Measurements from ENCODE around the gene ASB15. TPM values are rescaled to one million over a fixed set of nuclear protein-coding genes. Genes with fewer than 3 reads are reported as not detected.

ASB15 gene
- total RNA-seq, 2 experiments from 2014 or later: not detected

DNA sequence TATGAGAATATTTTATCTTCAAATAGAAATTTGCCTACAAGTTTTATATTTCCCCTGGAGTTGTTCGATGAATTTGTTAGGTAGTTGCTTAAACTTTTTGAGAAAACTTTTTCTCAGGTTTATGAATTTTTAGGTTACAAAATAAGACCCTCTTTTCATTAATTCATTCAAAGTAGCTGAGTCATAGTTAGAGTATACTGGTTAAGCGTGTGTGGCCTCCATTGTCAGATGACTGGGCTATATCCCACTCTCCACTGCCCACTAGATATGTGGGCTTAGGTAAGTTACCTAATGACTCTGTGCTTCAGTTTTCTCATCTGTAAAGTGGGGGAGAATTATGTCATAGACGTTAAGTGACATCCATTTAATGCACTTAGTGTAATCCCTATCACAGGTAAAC lies 1.0 kb downstream of the ASB15 start:
- no peak overlapping the region for H3K27ac Mint-ChIP-seq
- H3K4me3 Mint-ChIP-seq: no peak overlapping the region
- intact Hi-C loops (cut with micrococcal nuclease): no loop called here
- ChIA-PET CTCF (interaction anchor here (1.1 to 1.5 kb wide), 2 partner anchors 22 kb away, joined by 3 to 4 read pairs; no protein-coding TSS in a partner anchor), POLR2A (no interaction called here)
- H3K4me1 Mint-ChIP-seq (ENCODE audit: low read depth): no peaks in the 10 kb centered on the region
- H3K9me3 Mint-ChIP-seq: no peaks in the 10 kb centered on the region
- TF ChIP-seq, protein P1, sequence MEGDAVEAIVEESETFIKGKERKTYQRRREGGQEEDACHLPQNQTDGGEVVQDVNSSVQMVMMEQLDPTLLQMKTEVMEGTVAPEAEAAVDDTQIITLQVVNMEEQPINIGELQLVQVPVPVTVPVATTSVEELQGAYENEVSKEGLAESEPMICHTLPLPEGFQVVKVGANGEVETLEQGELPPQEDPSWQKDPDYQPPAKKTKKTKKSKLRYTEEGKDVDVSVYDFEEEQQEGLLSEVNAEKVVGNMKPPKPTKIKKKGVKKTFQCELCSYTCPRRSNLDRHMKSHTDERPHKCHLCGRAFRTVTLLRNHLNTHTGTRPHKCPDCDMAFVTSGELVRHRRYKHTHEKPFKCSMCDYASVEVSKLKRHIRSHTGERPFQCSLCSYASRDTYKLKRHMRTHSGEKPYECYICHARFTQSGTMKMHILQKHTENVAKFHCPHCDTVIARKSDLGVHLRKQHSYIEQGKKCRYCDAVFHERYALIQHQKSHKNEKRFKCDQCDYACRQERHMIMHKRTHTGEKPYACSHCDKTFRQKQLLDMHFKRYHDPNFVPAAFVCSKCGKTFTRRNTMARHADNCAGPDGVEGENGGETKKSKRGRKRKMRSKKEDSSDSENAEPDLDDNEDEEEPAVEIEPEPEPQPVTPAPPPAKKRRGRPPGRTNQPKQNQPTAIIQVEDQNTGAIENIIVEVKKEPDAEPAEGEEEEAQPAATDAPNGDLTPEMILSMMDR (IDR thresholded peaks at IDR 0.05): no peak
- peaks cover 8% of the 10 kb centered on the region for H3K27me3 Mint-ChIP-seq
- no peaks in the 10 kb centered on the region for H3K36me3 Mint-ChIP-seq (ENCODE audit: low read depth)
- ATAC-seq: no peak
- no peak for DNase-seq

DNA sequence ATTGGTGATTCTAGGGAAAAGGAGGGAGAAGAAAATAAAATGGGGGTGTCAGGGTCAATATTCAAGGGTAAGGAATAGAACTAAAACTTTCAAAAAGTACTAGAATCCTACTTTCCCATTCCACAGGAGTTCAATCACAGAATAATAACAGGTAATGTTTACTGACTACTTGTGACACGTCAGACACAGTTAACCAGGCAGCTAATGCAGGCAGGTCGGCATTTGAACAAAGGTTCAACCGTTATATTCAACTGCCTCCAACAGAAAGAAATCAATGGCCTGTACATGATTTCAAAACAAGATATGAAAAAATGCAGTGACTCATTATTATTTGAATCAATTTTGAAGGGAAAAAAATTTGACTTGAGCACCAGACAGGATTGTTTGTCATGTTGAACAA lies 3.1 kb downstream of the ASB15 start:
- TF ChIP-seq, protein P1 (IDR thresholded peaks at IDR 0.05): no peak
- Mint-ChIP-seq H3K27ac (no peak overlapping the region), H3K4me1 (ENCODE audit: low read depth) (no peaks in the 10 kb centered on the region), H3K27me3 (peaks cover 2% of the 10 kb centered on the region), H3K36me3 (ENCODE audit: low read depth) (no peaks in the 10 kb centered on the region), H3K9me3 (no peaks in the 10 kb centered on the region), H3K4me3 (no peak overlapping the region)
- ChIA-PET POLR2A (no interaction called here), CTCF (no interaction called here)
- ATAC-seq (no peak), DNase-seq (no peak)
- intact Hi-C loops (cut with micrococcal nuclease): no loop called here

DNA sequence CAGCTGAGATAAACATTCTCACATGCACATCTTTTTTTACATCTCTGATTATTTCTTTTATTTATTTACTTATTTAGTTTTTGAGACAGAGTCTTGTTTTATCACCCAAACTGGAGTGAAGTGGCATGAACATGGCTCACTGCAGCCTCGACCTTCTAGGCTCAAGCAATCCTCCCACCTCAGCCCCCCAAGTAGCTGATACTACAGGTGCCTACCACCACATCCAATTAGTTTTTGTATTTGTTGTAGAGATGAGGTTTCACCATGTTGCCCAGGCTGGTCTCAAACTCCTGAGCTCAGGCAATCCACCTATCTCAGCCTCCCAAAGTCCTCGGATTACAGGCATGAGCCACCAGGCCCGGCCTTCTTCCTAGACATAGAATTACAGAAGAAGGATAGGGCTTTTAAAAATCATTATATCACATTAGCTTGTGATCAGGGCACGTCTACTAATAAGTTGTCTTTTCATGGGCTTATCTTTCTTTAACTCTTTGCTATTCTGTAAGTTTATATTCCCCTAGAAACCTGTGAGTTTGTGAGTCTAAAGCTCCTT lies 5.9 kb downstream of the ASB15 start:
- ChIA-PET CTCF (interaction anchor here (1.3 kb wide), 1 partner anchor 17 kb away, joined by 7 read pairs; no protein-coding TSS in a partner anchor), POLR2A (no interaction called here)
- Mint-ChIP-seq H3K36me3 (ENCODE audit: low read depth) (no peaks in the 10 kb centered on the region), H3K27me3 (peaks cover 8% of the 10 kb centered on the region), H3K4me1 (ENCODE audit: low read depth) (no peaks in the 10 kb centered on the region), H3K27ac (no peak overlapping the region), H3K4me3 (no peak overlapping the region), H3K9me3 (peaks cover 1% of the 10 kb centered on the region)
- TF ChIP-seq, protein P1 (IDR thresholded peaks at IDR 0.05): no peak
- DNase-seq (no peak), ATAC-seq (no peak)
- intact Hi-C loops (cut with micrococcal nuclease): no loop called here

DNA sequence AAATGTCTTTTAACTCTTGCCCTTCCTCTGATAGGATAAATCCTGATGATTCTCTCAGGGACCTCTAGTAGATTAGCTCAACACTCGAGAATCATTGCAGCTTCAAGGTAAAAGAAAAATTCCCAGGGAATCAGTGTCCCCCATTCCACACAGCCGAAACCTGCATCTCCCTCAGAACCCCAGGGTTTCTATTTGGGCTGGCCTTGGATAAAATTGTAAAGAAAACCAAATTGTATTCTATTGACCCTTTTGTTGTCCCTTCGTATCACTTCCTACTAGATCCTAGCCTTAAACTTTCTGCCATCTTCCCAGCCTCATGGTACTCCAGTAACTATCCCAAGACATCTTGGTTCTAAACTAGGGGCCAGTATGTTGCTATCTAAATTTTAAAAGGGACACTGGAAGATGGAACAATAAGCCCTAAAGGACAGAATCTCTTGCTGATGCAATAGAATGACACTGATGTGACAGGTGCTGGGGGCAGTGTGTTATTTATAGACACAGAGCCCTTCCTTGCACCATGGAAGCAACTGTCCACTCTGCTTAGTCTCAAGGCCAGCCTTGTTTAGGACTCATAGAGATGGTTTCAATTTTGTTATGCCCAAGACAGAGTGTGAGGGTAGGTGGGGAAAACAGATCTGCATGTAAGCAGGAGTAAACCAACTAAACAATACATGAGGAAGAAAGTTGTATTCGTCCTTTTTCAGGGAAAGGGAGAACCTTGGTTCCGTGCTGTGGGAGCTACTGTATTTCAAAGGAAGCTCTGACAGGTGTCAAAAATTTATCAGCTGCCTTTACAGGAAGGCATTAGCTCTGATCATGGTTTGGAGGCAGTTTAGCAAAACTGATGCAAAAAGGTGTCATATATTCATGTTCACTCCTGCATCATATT lies 7.6 kb downstream of the ASB15 start:
- DNase-seq (no peak), ATAC-seq (no peak)
- TF ChIP-seq, protein P1 (IDR thresholded peaks at IDR 0.05): no peak
- H3K4me1 Mint-ChIP-seq (ENCODE audit: low read depth): no peaks in the 10 kb centered on the region
- peaks cover 11% of the 10 kb centered on the region for H3K27me3 Mint-ChIP-seq
- ChIA-PET POLR2A (no interaction called here), CTCF (interaction anchor here (2.2 kb wide), 1 partner anchor 14 kb away, joined by 8 read pairs; no protein-coding TSS in a partner anchor)
- no peak overlapping the region for H3K27ac Mint-ChIP-seq
- H3K4me3 Mint-ChIP-seq: no peak overlapping the region
- H3K9me3 Mint-ChIP-seq: peaks cover 1% of the 10 kb centered on the region
- intact Hi-C loops (cut with micrococcal nuclease): no loop called here
- no peaks in the 10 kb centered on the region for H3K36me3 Mint-ChIP-seq (ENCODE audit: low read depth)

DNA sequence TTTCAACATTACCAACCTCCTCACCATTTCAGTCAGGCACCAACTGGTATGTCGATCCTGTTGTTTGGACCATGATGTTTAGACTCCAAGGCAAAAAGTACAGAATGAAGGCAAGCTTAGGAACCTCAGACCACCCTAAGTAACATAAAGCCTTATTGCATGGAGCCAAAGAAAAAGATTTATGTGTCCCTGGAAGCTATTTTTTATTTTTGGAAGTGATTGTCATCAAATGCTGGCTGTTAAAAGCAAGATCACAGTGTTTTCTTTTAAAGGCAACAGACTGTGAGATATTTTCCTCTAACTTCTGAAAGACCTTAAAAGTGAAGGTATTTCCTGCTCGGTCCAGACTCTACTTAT lies 8.2 kb downstream of the ASB15 start:
- ChIA-PET CTCF (interaction anchor here (0.7 to 2.2 kb wide), 2 partner anchors 14 to 35 kb away, joined by 3 to 8 read pairs; no protein-coding TSS in a partner anchor), POLR2A (no interaction called here)
- H3K9me3 Mint-ChIP-seq: peaks cover 1% of the 10 kb centered on the region
- DNase-seq: no peak
- no peaks in the 10 kb centered on the region for H3K4me1 Mint-ChIP-seq (ENCODE audit: low read depth)
- intact Hi-C loops (cut with micrococcal nuclease): no loop called here
- no peak overlapping the region for H3K4me3 Mint-ChIP-seq
- no peaks in the 10 kb centered on the region for H3K36me3 Mint-ChIP-seq (ENCODE audit: low read depth)
- TF ChIP-seq, protein P1 (IDR thresholded peaks at IDR 0.05): no peak
- no peak overlapping the region for H3K27ac Mint-ChIP-seq
- peaks cover 11% of the 10 kb centered on the region for H3K27me3 Mint-ChIP-seq
- no peak for ATAC-seq

Data from activated CD8-positive, alpha-beta T cell treated with anti-CD3 and anti-CD28 coated beads for 36 hours (primary cell).